Measurements from ENCODE around the gene C3orf52.
A peak's percentile ranks its signal among the peaks of the same experiment; 100 is the strongest.

Gene C3orf52

DNA sequence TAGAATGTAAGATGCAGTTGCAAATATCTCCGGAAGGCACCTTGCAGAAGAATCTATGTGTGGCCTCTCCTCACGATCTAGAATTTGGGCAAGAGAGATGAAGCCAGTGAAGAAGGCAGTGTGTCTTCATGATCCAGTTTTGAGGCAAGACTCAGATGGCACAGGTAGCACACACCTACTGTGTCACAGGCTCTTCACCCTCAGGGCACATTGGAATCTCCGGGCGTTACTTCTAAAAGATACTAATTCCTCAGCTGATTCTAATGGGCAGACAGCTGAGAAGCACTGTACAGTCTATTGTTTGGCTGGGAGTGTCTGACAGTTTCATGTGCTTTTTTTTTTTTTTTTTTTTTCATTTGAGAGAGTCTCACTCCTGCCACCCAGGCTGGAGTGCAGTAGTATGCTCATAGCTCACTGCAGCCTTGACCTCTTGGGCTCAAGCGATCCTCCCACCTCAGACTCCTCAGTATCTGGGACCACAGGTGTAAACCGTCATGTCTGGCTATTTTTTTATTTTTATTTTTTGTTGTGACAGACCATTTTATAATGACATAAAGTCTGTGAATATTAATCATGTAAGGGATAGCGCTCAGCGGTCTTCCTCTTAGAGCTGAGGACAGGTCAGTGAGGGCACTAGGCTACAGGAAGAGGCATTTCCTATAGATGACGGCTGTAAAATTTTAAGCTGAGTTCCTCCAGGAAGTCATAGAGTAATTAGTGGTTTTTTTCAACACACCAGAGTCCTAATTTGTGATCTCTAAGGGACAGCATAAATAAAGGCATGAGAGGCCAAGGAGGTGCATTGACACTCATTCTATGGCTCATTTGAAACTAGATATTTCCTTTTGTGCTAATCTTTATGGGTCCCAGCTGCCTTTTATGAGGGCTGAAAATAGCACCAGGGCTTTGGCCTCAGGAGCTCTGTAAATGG is 4.0 kb downstream of the C3orf52 start:
- no peak overlapping the region for H3K9ac ChIP-seq (ENCODE audit: low read depth, low read length, poor library complexity, severe bottlenecking)
- 0 out of 2 replicates have a peak, but pooled peaks cover 4% of the 10 kb centered on the region for H3F3A ChIP-seq (ENCODE audit: low read depth)
- H3K9me3 ChIP-seq (ENCODE audit: insufficient read depth, low read depth, low read length) = no peaks in the 10 kb centered on the region
- no peaks in the 10 kb centered on the region for H3K79me2 ChIP-seq (ENCODE audit: insufficient read depth, low read length)
- H2AFZ ChIP-seq (ENCODE audit: low read length) = no peak overlapping the region
- H3K27me3 ChIP-seq (ENCODE audit: insufficient read depth, low read length, poor library complexity, severe bottlenecking) = peaks cover 90% of the 10 kb centered on the region
- peak; percentile 100 for TF ChIP-seq EZH2phosphoT487 (IDR thresholded peaks at IDR 0.05; ENCODE audit: borderline replicate concordance)
- TF ChIP-seq, protein P1, sequence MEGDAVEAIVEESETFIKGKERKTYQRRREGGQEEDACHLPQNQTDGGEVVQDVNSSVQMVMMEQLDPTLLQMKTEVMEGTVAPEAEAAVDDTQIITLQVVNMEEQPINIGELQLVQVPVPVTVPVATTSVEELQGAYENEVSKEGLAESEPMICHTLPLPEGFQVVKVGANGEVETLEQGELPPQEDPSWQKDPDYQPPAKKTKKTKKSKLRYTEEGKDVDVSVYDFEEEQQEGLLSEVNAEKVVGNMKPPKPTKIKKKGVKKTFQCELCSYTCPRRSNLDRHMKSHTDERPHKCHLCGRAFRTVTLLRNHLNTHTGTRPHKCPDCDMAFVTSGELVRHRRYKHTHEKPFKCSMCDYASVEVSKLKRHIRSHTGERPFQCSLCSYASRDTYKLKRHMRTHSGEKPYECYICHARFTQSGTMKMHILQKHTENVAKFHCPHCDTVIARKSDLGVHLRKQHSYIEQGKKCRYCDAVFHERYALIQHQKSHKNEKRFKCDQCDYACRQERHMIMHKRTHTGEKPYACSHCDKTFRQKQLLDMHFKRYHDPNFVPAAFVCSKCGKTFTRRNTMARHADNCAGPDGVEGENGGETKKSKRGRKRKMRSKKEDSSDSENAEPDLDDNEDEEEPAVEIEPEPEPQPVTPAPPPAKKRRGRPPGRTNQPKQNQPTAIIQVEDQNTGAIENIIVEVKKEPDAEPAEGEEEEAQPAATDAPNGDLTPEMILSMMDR (conservative IDR thresholded peaks at IDR 0.05; ENCODE audit: low read length) = no peak
- peak overlapping the region; percentile 80 for H3K4me2 ChIP-seq (ENCODE audit: low read depth, low read length, poor library complexity, severe bottlenecking)
- H3K4me3 ChIP-seq (ENCODE audit: low read length, poor library complexity, severe bottlenecking) = peak overlapping the region; percentile 57
- H4K20me1 ChIP-seq (ENCODE audit: insufficient read depth, low read length, poor library complexity, severe bottlenecking) = no peaks in the 10 kb centered on the region
- H3K4me1 ChIP-seq (ENCODE audit: insufficient read depth, low read length, poor library complexity, severe bottlenecking) = peaks cover 24% of the 10 kb centered on the region
- H3K9me2 ChIP-seq (replicated peaks; ENCODE audit: low read depth, low read length) = no peaks in the 10 kb centered on the region
- H3K36me3 ChIP-seq (ENCODE audit: insufficient read depth, low read length) = no peaks in the 10 kb centered on the region

DNA sequence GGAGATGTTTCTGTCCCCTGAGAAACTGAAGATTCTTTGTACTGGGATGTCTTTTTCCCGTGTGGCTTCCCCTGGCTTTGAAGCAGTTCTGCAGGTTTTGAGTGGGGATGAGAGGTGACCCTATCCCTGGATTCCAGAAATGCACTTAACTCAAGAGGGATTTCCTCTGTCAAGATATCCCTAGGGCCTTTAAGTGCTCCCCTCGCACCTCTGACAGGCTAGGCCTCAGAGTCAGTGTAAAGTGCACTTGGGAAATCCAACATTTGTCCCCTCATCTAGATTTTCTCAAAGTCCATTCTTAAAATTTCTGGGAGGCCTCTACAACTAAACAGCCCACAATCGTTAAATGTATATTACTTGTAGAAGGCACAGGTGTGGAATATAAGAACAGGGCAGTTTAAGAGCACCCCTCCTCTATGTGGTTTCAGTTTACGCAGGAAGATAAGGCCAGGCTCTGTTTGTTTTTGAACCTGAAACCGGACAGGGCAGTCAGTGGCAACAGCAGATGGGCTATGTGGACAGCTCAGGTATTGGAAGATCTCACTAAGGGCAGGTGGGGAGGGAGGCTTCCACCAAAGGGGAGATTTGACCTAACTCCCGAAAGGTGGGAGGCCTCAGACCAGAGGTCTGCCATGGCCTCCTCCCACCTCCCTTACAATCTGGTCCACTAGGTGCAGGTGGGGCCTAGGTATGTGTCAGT is 4.8 kb downstream of the C3orf52 start:
- H3K4me2 ChIP-seq (ENCODE audit: low read depth, low read length, poor library complexity, severe bottlenecking) = peak overlapping the region; percentile 80
- H3K27me3 ChIP-seq (ENCODE audit: insufficient read depth, low read length, poor library complexity, severe bottlenecking) = peaks cover 90% of the 10 kb centered on the region
- no peaks in the 10 kb centered on the region for H3K9me3 ChIP-seq (ENCODE audit: insufficient read depth, low read depth, low read length)
- H3K9me2 ChIP-seq (replicated peaks; ENCODE audit: low read depth, low read length) = no peaks in the 10 kb centered on the region
- H3K9ac ChIP-seq (ENCODE audit: low read depth, low read length, poor library complexity, severe bottlenecking) = no peak overlapping the region
- H2AFZ ChIP-seq (ENCODE audit: low read length) = no peak overlapping the region
- H3K4me3 ChIP-seq (ENCODE audit: low read length, poor library complexity, severe bottlenecking) = peak overlapping the region; percentile 57
- 0 out of 2 replicates have a peak, but pooled peaks cover 4% of the 10 kb centered on the region for H3F3A ChIP-seq (ENCODE audit: low read depth)
- H3K36me3 ChIP-seq (ENCODE audit: insufficient read depth, low read length) = no peaks in the 10 kb centered on the region
- H3K4me1 ChIP-seq (ENCODE audit: insufficient read depth, low read length, poor library complexity, severe bottlenecking) = peaks cover 24% of the 10 kb centered on the region
- no peaks in the 10 kb centered on the region for H3K79me2 ChIP-seq (ENCODE audit: insufficient read depth, low read length)
- TF ChIP-seq, protein P1 (conservative IDR thresholded peaks at IDR 0.05; ENCODE audit: low read length) = no peak
- no peak for TF ChIP-seq EZH2phosphoT487 (IDR thresholded peaks at IDR 0.05; ENCODE audit: borderline replicate concordance)
- no peaks in the 10 kb centered on the region for H4K20me1 ChIP-seq (ENCODE audit: insufficient read depth, low read length, poor library complexity, severe bottlenecking)

DNA sequence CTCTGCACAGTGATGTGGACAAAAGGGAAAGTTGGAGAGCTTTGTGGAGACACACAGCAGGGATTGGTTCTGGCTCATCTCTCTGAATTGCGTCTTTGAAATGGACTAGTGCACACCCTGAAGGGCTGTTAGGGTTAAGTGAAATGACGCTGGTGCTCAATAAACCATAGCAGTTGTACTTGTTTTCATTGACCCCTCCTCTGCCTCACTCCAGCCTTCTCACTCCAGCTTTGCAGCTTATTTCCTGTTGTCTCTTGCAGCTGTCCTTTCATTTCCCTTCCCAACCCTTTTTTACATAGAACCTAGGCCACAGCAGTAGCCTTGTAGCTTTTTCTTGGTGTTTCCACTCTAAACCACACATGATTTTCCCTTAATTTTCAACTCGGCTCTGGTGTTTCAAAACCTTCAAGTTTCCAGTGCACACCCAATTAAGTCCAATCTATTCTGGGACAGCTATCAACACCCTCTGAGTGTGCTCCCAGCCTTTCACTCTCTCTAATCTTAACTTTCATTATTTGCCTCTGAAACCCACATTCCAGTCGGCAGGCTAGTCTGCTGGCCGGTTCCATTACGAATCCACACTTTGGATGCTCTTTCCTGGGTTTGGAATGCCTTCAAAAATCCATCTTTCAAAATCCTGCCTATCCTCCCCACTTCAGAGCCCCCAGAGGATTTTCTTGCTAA is 6.4 kb downstream of the C3orf52 start:
- no peak overlapping the region for H3K4me2 ChIP-seq (ENCODE audit: low read depth, low read length, poor library complexity, severe bottlenecking)
- TF ChIP-seq, protein P1 (conservative IDR thresholded peaks at IDR 0.05; ENCODE audit: low read length) = no peak
- TF ChIP-seq EZH2phosphoT487 (IDR thresholded peaks at IDR 0.05; ENCODE audit: borderline replicate concordance) = no peak
- H3K4me3 ChIP-seq (ENCODE audit: low read length, poor library complexity, severe bottlenecking) = no peak overlapping the region

More for the DNA sequence above, 6.4 kb downstream of the C3orf52 start:
- H3K9me2 ChIP-seq (replicated peaks; ENCODE audit: low read depth, low read length) = no peaks in the 10 kb centered on the region
- 0 out of 2 replicates have a peak, but pooled peaks cover 4% of the 10 kb centered on the region for H3F3A ChIP-seq (ENCODE audit: low read depth)
- H3K4me1 ChIP-seq (ENCODE audit: insufficient read depth, low read length, poor library complexity, severe bottlenecking) = peaks cover 24% of the 10 kb centered on the region
- H3K36me3 ChIP-seq (ENCODE audit: insufficient read depth, low read length) = no peaks in the 10 kb centered on the region
- H3K27me3 ChIP-seq (ENCODE audit: insufficient read depth, low read length, poor library complexity, severe bottlenecking) = peaks cover 90% of the 10 kb centered on the region
- no peaks in the 10 kb centered on the region for H3K9me3 ChIP-seq (ENCODE audit: insufficient read depth, low read depth, low read length)
- no peaks in the 10 kb centered on the region for H3K79me2 ChIP-seq (ENCODE audit: insufficient read depth, low read length)
- no peak overlapping the region for H2AFZ ChIP-seq (ENCODE audit: low read length)
- no peaks in the 10 kb centered on the region for H4K20me1 ChIP-seq (ENCODE audit: insufficient read depth, low read length, poor library complexity, severe bottlenecking)
- no peak overlapping the region for H3K9ac ChIP-seq (ENCODE audit: low read depth, low read length, poor library complexity, severe bottlenecking)
